ENCODE data around the gene SPATA17.

GRCh38 chr1:217839161-217839560 is 208.0 kb downstream of the SPATA17 start:
- TF ChIP-seq YY1 (IDR thresholded peaks at IDR 0.05; ENCODE audit: insufficient read depth, insufficient read length) = no peak
- no peak for TF ChIP-seq SUZ12 (IDR thresholded peaks at IDR 0.05; ENCODE audit: extremely low read depth, insufficient read depth, insufficient read length)

All from NT2/D1 (cell line).